Activated CD8-positive, alpha-beta T cell treated with anti-CD3 and anti-CD28 coated beads for 36 hours (primary cell): Measurements from ENCODE around the gene CFB. TPM values are rescaled to one million over a fixed set of nuclear protein-coding genes. Genes with fewer than 3 reads are reported as not detected.

ENCODE experiments used
- ATAC-seq: fragments of 200-7000 bp; cut with Tn5 transposase; one replicate; pipeline ENCODE4 v1.10.0; 2021; ENCODE audit warnings: mild to moderate bottlenecking, moderate library complexity
- CTCF ChIA-PET: fragments of 350-600 bp; sonication (Branson Sonifier 250); formaldehyde crosslinking; loops from one replicate; lab custom pipeline; 2021; ENCODE audit warnings: antibody characterized with exemption; lab: Charles Lee
- POLR2A ChIA-PET: fragments of 350-600 bp; sonication (Branson Sonifier 250); formaldehyde crosslinking; loops from one replicate; lab custom pipeline; 2021; ENCODE audit warnings: antibody characterized with exemption; lab: Charles Lee
- DNase-seq: peaks from one replicate; pipeline ENCODE4 v3.0.0-alpha.2; 2020
- H3K27ac Mint-ChIP-seq: one replicate; pipeline ENCODE4 v1.8.0; 2021; ENCODE audit warnings: mild to moderate bottlenecking, mixed read lengths
- H3K27me3 Mint-ChIP-seq: one replicate; pipeline ENCODE4 v1.8.0; 2021; ENCODE audit warnings: mixed read lengths
- H3K36me3 Mint-ChIP-seq: one replicate; pipeline ENCODE4 v1.8.0; 2021; ENCODE audit warnings: low read depth, mixed read lengths
- H3K4me1 Mint-ChIP-seq: one replicate; pipeline ENCODE4 v1.8.0; 2021; ENCODE audit warnings: low read depth, mixed read lengths
- H3K4me3 Mint-ChIP-seq: one replicate; pipeline ENCODE4 v1.8.0; 2021; ENCODE audit warnings: mild to moderate bottlenecking, moderate library complexity, mixed read lengths
- H3K9me3 Mint-ChIP-seq: one replicate; pipeline ENCODE4 v1.8.0; 2021; ENCODE audit warnings: mixed read lengths
- intact Hi-C: fragments of 100-400 bp; cut with micrococcal nuclease; formaldehyde crosslinking; loops from one replicate; pipeline ENCODE4 v1.10.0; 2022
- total RNA-seq, 2 experiments: library from RNA; stranded (reverse); gene quantifications; one replicate each; pipeline ENCODE4 v1.2.3, GENCODE V29; 2021
- TF ChIP-seq, protein P1 (sequence below): fragments of 200-600 bp; IDR thresholded peaks from one replicate; pipeline ENCODE4 v1.8.0; 2022; ENCODE audit warnings: antibody characterized with exemption, mild to moderate bottlenecking

Gene CFB
- total RNA-seq, 2 experiments from 2014 or later = 0.43 to 0.45 TPM

GRCh38 chr6:31954511-31954910 is 8.6 kb downstream of the CFB start:
- DNase-seq (no peak), ATAC-seq (no peak)
- Mint-ChIP-seq H3K4me1 (peaks cover 12% of the 10 kb centered on the region), H3K4me3 (no peak overlapping the region), H3K36me3 (peaks cover 27% of the 10 kb centered on the region), H3K9me3 (no peaks in the 10 kb centered on the region), H3K27ac (no peak overlapping the region), H3K27me3 (no peaks in the 10 kb centered on the region)
- ChIA-PET POLR2A (no interaction called here), CTCF (no interaction called here)
- intact Hi-C loops = no loop called here
- TF ChIP-seq, protein P1, sequence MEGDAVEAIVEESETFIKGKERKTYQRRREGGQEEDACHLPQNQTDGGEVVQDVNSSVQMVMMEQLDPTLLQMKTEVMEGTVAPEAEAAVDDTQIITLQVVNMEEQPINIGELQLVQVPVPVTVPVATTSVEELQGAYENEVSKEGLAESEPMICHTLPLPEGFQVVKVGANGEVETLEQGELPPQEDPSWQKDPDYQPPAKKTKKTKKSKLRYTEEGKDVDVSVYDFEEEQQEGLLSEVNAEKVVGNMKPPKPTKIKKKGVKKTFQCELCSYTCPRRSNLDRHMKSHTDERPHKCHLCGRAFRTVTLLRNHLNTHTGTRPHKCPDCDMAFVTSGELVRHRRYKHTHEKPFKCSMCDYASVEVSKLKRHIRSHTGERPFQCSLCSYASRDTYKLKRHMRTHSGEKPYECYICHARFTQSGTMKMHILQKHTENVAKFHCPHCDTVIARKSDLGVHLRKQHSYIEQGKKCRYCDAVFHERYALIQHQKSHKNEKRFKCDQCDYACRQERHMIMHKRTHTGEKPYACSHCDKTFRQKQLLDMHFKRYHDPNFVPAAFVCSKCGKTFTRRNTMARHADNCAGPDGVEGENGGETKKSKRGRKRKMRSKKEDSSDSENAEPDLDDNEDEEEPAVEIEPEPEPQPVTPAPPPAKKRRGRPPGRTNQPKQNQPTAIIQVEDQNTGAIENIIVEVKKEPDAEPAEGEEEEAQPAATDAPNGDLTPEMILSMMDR = no peak

- Mint-ChIP-seq H3K9me3 (no peaks in the 10 kb centered on the region), H3K4me3 (peak overlapping the region; percentile 98), H3K27me3 (no peaks in the 10 kb centered on the region), H3K36me3 (peaks cover 40% of the 10 kb centered on the region), H3K27ac (no peak overlapping the region), H3K4me1 (peaks cover 33% of the 10 kb centered on the region)
- ATAC-seq = no peak
- intact Hi-C loops = no loop called here
- POLR2A ChIA-PET = interaction anchor here (5.4 kb wide), 1 partner anchor 15 kb away, joined by 85 read pairs; the partner anchor contains the start of gene DXO
- DNase-seq = no peak
- TF ChIP-seq, protein P1 = no peak
- CTCF ChIA-PET = interaction anchor here (0.9 to 1.0 kb wide), 2 partner anchors 11 to 15 kb away, joined by 3 to 4 read pairs; partner anchors contain the start of genes CFB and DXO
These were observed 10.9 kb downstream of the CFB start for GRCh38 chr6:31956796-31957195.

GRCh38 chr6:31958412-31958740 is 12.5 kb downstream of the CFB start:
- Mint-ChIP-seq H3K4me3 (peak overlapping the region; percentile 98), H3K9me3 (no peaks in the 10 kb centered on the region), H3K27me3 (no peaks in the 10 kb centered on the region), H3K4me1 (peaks cover 35% of the 10 kb centered on the region), H3K27ac (peak overlapping the region; percentile 95), H3K36me3 (peaks cover 37% of the 10 kb centered on the region)
- DNase-seq (no peak), ATAC-seq (no peak)
- TF ChIP-seq, protein P1 = no peak
- ChIA-PET POLR2A (interaction anchor here (0.9 to 5.4 kb wide), 5 partner anchors 8 to 111 kb away, joined by 3 to 85 read pairs (median 9); partner anchors contain the start of genes CFB, DXO and ZBTB12), CTCF (interaction anchor here (1.4 kb wide), 1 partner anchor 16 kb away, joined by 3 read pairs; no protein-coding TSS in a partner anchor)
- intact Hi-C loops = no loop called here

DNA sequence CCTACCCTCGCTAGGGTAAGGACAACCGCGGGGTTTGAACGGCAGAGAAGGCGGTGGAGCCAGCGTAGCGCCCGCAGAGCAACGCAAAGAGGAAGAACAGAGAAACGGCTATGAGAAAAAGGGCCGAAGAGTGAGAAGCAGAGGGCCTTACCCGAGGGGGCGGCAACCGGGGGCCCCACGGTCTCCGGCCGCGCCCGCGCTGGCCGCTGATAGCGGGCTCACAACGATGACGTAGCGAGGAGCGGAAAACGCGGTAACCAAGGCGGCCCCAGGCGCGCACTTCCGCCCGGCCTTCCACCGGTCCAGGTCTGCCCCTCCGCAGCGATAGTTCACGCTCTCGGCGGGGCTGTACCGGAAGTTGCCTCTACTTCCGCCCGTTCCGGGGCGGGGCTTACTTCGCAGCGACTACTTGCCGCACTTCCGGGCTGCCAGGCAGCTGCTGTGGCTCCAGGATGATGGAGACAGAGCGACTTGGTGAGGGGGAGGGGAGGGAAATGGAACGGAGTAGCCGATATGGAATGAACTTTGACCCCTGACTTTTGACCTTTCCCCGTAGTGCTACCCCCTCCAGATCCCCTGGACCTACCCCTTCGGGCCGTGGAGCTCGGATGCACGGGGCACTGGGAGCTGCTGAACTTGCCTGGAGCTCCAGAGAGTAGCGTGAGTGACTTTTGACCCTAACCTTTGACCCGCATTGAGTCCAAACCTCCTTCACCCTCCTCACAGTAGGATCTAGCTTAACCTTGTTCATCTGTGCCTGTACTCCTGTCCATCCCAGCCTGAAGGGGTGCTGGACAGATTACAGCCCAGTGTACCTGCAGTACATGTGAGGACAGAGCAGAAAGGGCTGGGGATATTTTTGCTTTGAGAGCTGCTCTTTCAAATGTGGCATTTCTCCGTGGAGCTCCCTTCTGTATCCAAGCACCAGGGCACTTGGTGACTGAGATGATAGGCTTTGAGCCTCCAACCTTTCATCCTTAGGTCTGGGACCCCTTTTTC is 13.1 kb downstream of the CFB start, which contains the start of the genes NELFE and SKIC2:
Gene NELFE (minus strand): TSS at position 231 of the 999 bp plus-strand sequence. CDS start 525 bp downstream, outside the sequence.
Gene SKIC2 (plus strand): TSS at position 435 of the 999 bp plus-strand sequence. CDS start 18 bp downstream, at position 453.
- intact Hi-C loops = no loop called here
- H3K4me3 Mint-ChIP-seq = peak within 1 kb of the TSS; percentile 98
- peak within 1 kb of the TSS; percentile 98 for H3K27ac Mint-ChIP-seq
- peaks cover 37% of the 10 kb centered on the region for H3K36me3 Mint-ChIP-seq
- TF ChIP-seq, protein P1 = no peak
- H3K4me1 Mint-ChIP-seq = peaks cover 35% of the 10 kb centered on the region
- no peaks in the 10 kb centered on the region for H3K9me3 Mint-ChIP-seq
- ATAC-seq (peak; percentile 99), DNase-seq (peak; percentile 98)
- ChIA-PET POLR2A (interaction anchor here (0.6 to 5.4 kb wide), 8 partner anchors 9 to 908 kb away, joined by 3 to 85 read pairs (median 4); partner anchors contain the start of genes DXO and ZBTB12), CTCF (interaction anchor here (0.6 to 1.4 kb wide), 5 partner anchors 13 to 669 kb away, joined by 3 to 4 read pairs (median 3); partner anchors contain the start of gene DXO)
- no peaks in the 10 kb centered on the region for H3K27me3 Mint-ChIP-seq
